T-helper 17 cell (primary cell): ENCODE measurements around the gene PTPRD. TPM values are rescaled to one million over a fixed set of nuclear protein-coding genes. Genes with fewer than 3 reads are reported as not detected.

ENCODE experiments used
- ATAC-seq: fragments of 150-1000 bp; cut with Tn5 transposase; 2 replicates; pipeline ENCODE4 v1.10.0; 2021; ENCODE audit warnings: mild to moderate bottlenecking, moderate library complexity
- DNase-seq, 3 donors: peaks; one replicate each; pipeline versions ENCODE4 v3.0.0 to v3.0.0-alpha.2; 2020 to 2021
- H3K9me3 ChIP-seq: one replicate; pipeline ENCODE4 v1.7.0; 2013; ENCODE audit warnings: low read length, mild to moderate bottlenecking; ENCODE audit not compliant: control insufficient read depth, poor library complexity, severe bottlenecking
- H3K27ac Mint-ChIP-seq: one replicate; pipeline ENCODE4 v1.8.0; 2022; ENCODE audit warnings: mild to moderate bottlenecking, moderate library complexity, mixed read lengths
- H3K27me3 Mint-ChIP-seq: one replicate; pipeline ENCODE4 v1.8.0; 2022; ENCODE audit warnings: mixed read lengths
- H3K36me3 Mint-ChIP-seq: one replicate; pipeline ENCODE4 v1.8.0; 2022; ENCODE audit warnings: low read depth, mixed read lengths
- H3K4me1 Mint-ChIP-seq: one replicate; pipeline ENCODE4 v1.8.0; 2022; ENCODE audit warnings: mild to moderate bottlenecking, mixed read lengths
- H3K4me3 Mint-ChIP-seq: one replicate; pipeline ENCODE4 v1.8.0; 2022; ENCODE audit warnings: mild to moderate bottlenecking, moderate library complexity, mixed read lengths
- total RNA-seq, 4 donors: library from RNA in 2 of 4; stranded (reverse) in 2 of 4; gene quantifications; one replicate each; pipeline ENCODE4 v1.2.3 and lab custom pipeline; 2022 to 2026

The PTPRD gene
- total RNA-seq, 2 donors from 2014 or later = not detected

DNA sequence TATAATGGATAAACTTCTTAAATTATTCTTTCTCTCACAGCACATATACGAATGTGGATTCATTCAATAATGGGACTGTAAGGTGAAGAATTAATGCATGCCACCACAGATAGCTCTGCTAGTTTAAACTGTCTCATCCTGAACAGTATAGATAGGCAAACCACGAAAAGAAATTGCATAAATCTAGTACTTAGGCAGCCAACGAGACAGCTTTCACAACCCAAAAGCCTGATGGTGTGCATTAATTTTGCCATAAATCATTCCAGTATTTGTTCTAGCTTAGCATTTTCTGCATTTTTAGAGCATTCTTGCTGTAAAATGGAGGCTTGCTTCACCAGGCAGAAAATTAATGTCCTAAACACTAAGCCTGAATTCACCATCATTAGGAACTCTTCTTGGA, 1979.0 kb downstream of the PTPRD start:
- no peak overlapping the region for H3K27ac Mint-ChIP-seq

DNA sequence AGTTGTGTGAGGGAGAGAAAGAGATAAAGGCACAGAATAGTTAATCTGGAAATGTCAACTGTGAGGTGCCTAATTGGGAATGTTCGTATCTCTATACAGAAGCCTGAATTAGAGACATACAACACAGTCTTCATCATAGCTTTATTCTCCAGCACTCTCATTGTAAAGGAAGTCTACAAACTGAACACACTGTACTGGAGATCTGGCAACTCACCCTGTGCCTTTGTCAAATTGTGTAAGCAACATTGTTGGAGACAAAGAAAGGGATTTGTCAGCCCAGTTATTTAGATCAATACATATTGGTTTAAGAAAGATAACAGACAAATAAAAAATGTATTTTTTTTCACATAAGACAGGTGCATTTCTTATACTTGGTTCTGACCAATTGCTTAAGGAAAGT, 1980.3 kb downstream of the PTPRD start:
- ATAC-seq (no peak), DNase-seq (no peak)
- H3K9me3 ChIP-seq = no peaks in the 10 kb centered on the region
- Mint-ChIP-seq H3K27me3 (peaks cover 21% of the 10 kb centered on the region), H3K27ac (no peak overlapping the region), H3K36me3 (no peaks in the 10 kb centered on the region), H3K4me1 (no peaks in the 10 kb centered on the region), H3K4me3 (no peak overlapping the region)

More for the DNA sequence above, 1979.0 kb downstream of the PTPRD start:
- Mint-ChIP-seq H3K4me1 (no peaks in the 10 kb centered on the region), H3K36me3 (no peaks in the 10 kb centered on the region), H3K27me3 (peaks cover 21% of the 10 kb centered on the region), H3K4me3 (no peak overlapping the region)
- H3K9me3 ChIP-seq = no peaks in the 10 kb centered on the region
- DNase-seq (no peak), ATAC-seq (no peak)

DNA sequence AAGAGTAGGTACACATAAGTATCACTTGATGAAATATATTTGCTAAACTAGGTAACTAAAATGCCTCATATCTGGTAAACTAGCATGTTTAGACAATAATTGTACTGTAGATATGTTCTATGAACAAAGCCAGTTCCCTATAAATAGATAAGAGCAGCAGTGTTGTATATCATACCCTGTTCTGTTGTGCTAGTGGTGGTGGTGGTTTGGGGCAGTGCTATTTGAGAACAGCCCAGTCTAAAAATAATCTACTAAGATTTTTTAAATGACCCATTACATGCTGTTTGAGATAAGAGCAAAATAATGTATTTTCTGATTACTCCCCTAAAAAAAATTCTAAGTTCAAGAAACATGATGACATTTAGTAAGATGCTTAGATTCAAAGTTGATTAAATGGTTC, 1984.0 kb downstream of the PTPRD start:
- ATAC-seq (no peak), DNase-seq (no peak)
- Mint-ChIP-seq H3K4me3 (no peak overlapping the region), H3K36me3 (no peaks in the 10 kb centered on the region), H3K4me1 (no peaks in the 10 kb centered on the region), H3K27me3 (peaks cover 11% of the 10 kb centered on the region), H3K27ac (no peak overlapping the region)
- no peaks in the 10 kb centered on the region for H3K9me3 ChIP-seq

DNA sequence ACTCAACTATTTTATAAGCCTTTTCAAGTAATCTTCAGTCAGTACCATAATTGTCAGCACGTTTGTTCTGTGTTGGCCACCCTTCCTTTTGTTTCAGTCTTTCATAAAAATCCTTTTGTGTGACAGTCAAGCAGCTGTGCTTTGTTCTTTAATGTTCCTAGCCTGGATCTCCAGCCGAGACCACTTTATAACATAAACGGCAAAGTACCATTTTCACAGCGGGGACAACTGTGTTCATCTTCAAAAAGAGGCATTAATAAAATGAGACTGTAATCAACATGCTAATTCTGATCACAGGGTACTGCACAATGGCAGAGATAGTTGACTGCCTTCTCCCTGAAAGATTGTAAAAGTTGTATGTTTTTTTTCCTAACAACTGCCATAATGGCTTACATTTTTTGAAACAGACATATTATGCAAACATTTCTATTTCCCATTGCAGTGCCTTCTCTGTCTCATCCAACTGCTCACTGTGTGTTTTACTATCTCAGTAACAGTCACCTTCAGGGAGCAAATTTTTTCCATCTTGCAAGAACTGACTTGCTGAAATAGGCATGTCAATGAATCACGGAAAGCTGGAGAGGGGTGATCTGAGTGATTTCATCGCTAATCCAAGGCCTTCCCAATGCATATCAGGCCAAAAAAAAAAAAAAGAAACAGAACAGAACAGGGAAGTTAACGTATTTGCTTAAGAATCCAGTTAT, 1984.7 kb downstream of the PTPRD start:
- Mint-ChIP-seq H3K4me1 (no peaks in the 10 kb centered on the region), H3K4me3 (no peak overlapping the region), H3K27ac (no peak overlapping the region), H3K27me3 (peaks cover 11% of the 10 kb centered on the region), H3K36me3 (no peaks in the 10 kb centered on the region)
- ATAC-seq = no peak
- no peak for DNase-seq
- no peaks in the 10 kb centered on the region for H3K9me3 ChIP-seq

DNA sequence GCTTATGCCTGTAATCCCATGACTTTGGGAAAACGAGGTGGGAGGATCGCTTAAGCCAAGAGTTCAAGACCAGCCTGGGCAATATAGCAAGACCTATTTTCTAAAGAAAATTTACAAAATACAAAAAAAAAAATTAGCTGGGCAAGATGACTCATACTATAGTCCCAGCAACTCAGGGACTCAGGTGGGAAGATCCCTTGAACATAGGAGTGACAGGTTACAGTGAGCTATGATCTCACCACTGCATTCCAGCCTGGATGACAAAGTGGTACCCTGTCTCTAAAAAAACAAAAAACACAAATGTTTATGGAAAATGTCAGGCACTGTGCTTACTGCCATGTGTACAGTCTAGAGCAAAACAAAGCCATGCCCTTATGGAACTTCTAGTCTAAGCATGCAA, 1989.9 kb downstream of the PTPRD start:
- H3K9me3 ChIP-seq = no peaks in the 10 kb centered on the region
- Mint-ChIP-seq H3K36me3 (no peaks in the 10 kb centered on the region), H3K4me3 (no peak overlapping the region), H3K4me1 (no peaks in the 10 kb centered on the region), H3K27me3 (peaks cover 4% of the 10 kb centered on the region), H3K27ac (no peak overlapping the region)
- DNase-seq = no peak
- ATAC-seq = no peak

DNA sequence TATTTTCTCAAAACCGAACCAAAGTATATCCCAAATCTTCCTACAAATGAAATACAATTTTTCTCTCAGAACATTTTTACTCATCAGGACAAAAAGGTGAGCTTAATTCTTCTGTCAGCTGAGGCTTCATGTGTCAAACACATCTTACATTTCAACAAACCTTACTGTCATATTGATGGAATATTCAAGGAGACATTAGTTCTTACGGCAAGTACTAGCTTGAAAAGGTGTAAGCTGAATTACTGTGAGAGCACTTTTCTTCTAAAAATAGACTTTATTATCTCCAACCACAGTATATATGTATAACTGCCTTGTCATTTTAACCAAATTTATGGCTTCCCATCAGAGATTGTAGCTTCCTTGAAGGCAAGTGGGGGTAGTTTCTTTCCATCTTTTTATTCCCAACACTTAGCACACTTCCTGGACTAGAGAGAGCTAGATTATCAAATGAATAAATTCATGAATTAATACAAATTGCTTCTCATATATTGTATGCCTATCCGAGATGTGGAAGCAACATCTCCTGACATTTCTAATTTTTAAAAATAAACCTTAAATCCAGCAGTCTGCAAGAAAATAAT, 1990.5 kb downstream of the PTPRD start:
- Mint-ChIP-seq H3K4me1 (no peaks in the 10 kb centered on the region), H3K27ac (no peak overlapping the region), H3K27me3 (no peaks in the 10 kb centered on the region), H3K36me3 (no peaks in the 10 kb centered on the region), H3K4me3 (no peak overlapping the region)
- no peaks in the 10 kb centered on the region for H3K9me3 ChIP-seq
- DNase-seq = no peak
- no peak for ATAC-seq

DNA sequence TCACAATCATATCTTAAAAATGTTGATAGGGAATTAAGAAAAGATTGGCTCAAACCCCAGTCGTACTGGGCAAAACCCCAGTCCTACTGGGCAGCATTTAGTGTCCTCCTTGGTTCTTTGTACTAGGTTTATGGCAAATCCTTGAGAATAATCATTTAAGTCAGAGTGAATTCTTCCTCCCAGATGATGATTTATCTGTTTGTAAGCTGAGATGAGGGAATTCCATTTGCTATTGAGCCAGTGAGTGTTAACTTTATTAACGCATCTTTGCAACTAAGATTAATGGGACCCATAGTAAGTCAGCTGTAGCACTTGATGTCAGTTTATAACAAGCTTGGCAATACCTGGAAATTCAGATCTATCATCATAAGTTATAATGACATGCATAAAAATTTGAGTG, 1991.4 kb downstream of the PTPRD start:
- H3K4me1 Mint-ChIP-seq = no peaks in the 10 kb centered on the region
- ATAC-seq = no peak
- H3K9me3 ChIP-seq = no peaks in the 10 kb centered on the region
- H3K4me3 Mint-ChIP-seq = no peak overlapping the region
- no peak overlapping the region for H3K27ac Mint-ChIP-seq
- H3K36me3 Mint-ChIP-seq = no peaks in the 10 kb centered on the region
- H3K27me3 Mint-ChIP-seq = no peaks in the 10 kb centered on the region
- no peak for DNase-seq

DNA sequence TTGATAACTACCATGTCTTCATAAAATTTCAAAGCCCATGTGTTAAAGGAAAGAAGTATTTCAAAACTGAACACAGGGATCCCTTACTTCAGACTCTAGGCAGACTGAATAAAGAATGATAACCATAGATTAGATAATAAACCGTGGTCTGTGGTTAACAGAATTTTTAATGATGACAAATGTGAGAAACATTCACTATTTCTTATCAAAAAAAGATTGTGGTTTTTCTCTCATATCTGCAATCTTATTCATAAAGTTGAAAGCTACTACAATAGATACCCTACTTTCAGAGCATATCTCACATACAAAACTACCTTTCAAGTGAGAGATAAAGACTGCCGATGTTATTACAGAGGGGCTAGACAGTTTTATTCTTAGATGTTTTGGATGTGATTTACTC, 1996.4 kb downstream of the PTPRD start:
- DNase-seq = no peak
- Mint-ChIP-seq H3K4me1 (no peaks in the 10 kb centered on the region), H3K27ac (no peak overlapping the region), H3K27me3 (no peaks in the 10 kb centered on the region), H3K36me3 (no peaks in the 10 kb centered on the region), H3K4me3 (no peak overlapping the region)
- no peak for ATAC-seq
- H3K9me3 ChIP-seq = no peaks in the 10 kb centered on the region

DNA sequence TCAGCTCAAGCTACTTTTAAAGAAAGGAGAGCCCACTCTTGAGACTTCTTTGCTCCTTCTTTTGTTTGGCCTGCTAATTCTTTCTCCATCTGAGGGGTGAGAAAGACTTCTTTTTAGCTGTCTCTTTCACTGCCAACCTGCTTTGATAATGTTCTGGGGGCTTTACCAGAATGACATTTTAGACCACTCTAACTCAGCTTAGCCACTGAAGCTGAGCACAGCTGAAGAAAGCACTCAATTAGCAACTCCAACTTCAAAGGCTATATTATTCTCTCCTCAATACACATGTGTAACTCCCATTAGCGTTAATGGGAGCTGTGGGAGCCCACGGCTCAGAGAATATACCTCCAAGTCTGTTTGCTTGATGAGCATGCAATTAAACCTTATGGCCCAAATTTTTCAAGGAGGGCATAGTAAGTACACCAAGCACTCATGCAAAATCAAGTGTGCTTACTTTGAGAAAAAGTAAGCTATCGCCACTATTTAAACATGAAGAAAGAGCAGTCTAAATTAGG, 1997.8 kb downstream of the PTPRD start:
- no peak overlapping the region for H3K27ac Mint-ChIP-seq
- no peaks in the 10 kb centered on the region for H3K4me1 Mint-ChIP-seq

DNA sequence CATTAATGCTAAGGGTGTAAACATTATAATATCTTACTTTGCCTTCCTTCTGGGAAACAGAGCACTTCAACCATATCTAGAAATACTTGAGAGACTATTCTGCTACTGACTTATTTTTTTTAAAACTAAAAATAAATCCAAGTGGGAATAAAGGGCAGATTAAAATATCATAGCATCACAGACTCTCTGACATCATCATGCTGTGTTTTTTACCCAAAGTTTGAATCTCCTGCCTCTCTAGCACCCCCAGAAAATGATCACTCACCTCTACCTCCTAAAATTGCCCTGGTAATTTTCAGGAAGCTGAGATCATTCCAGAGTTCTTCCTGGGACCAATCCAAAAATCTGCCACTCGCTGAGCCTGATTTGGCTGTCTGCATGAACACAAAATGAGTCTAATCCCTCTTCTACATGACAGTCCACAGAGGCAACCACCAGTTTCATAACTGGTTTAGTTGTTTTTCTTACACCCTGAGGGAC, 1999.4 kb downstream of the PTPRD start:
- H3K4me1 Mint-ChIP-seq = no peaks in the 10 kb centered on the region
- H3K36me3 Mint-ChIP-seq = no peaks in the 10 kb centered on the region
- ATAC-seq (no peak), DNase-seq (no peak)
- no peaks in the 10 kb centered on the region for H3K9me3 ChIP-seq
- no peak overlapping the region for H3K4me3 Mint-ChIP-seq
- H3K27me3 Mint-ChIP-seq = no peaks in the 10 kb centered on the region
- H3K27ac Mint-ChIP-seq = no peak overlapping the region

More for the DNA sequence above, 1997.8 kb downstream of the PTPRD start:
- H3K27me3 Mint-ChIP-seq = no peaks in the 10 kb centered on the region
- no peaks in the 10 kb centered on the region for H3K9me3 ChIP-seq
- H3K36me3 Mint-ChIP-seq = no peaks in the 10 kb centered on the region
- ATAC-seq (no peak), DNase-seq (no peak)
- H3K4me3 Mint-ChIP-seq = no peak overlapping the region

DNA sequence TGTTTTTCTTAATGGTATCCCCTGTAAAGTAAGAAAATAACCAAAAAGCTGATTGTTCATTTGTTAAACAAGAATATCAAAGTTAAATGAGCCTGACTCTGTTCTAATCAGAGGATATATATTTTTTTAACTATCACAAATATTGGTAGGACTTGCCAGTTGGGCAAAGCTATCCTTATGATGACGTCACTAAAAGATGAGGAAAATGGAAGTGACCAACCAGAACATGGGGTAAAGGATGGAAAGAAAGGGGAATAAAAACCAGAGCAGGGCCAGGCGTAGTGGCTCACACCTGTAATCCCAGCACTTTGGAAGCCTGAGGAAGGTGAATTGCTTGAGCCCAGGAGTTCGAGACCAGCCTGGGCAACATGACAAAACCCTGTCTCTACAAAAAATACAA, 2001.6 kb downstream of the PTPRD start:
- Mint-ChIP-seq H3K36me3 (no peaks in the 10 kb centered on the region), H3K4me3 (no peak overlapping the region), H3K27ac (no peak overlapping the region), H3K4me1 (no peaks in the 10 kb centered on the region), H3K27me3 (no peaks in the 10 kb centered on the region)
- ATAC-seq (no peak), DNase-seq (no peak)
- no peaks in the 10 kb centered on the region for H3K9me3 ChIP-seq

DNA sequence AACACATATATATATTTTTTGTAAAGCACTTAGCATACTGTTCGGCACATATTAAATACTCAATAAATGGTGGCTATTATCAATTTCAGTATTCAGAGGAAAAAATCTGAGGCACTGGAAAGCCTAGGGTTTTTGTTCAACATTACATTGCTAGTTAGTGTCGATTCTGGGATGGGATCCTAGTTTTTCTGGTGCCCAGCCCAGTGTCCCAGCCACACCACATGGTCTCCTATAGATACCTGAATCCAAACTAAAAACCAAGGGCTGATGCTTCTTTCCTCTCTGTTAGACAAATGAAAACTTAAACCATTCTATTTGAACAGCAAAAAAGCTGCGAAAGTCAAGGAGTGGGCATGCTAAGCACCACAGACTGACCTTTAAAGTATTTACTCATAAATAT, 2002.5 kb downstream of the PTPRD start:
- no peak for DNase-seq
- Mint-ChIP-seq H3K27ac (no peak overlapping the region), H3K4me3 (no peak overlapping the region), H3K4me1 (no peaks in the 10 kb centered on the region), H3K27me3 (no peaks in the 10 kb centered on the region), H3K36me3 (no peaks in the 10 kb centered on the region)
- H3K9me3 ChIP-seq = no peaks in the 10 kb centered on the region
- no peak for ATAC-seq

DNA sequence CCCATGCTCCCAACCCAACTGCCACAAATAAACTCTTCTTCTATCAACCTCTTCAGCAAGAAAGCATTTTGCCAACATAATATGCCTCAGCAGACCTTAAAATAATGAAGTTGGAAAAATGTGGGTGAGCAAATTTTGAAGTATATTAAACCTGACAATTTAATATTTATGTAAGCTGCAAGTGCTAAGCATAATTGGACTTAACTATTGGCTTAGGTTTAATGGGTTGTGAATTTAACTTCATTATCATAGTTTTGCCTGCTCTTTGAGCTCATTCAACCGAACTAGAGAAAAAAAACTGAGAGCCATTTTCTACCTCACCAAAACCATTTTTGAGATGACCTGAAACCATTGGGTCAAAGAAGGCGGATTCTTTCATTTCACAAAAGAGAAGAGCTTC, 2007.7 kb downstream of the PTPRD start:
- H3K27ac Mint-ChIP-seq = no peak overlapping the region
- no peaks in the 10 kb centered on the region for H3K4me1 Mint-ChIP-seq

DNA sequence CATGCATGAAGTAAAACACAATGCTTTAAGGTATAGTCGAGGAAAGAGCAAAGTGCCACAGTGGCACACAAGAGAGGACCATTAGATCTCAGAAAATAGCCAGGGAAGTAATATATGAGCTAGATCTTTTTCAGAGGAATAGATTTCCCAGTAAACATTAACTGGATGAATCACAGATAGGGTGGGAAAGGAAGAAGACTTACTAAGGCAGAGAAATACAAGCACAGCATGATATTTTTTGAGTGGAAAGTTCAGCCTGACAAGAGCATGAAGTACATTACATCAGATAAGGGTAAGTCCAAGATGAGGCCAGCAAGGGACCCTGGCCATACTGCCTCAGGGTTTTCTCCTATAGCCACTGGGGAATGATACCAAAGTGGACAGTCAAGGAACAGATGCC, 2008.6 kb downstream of the PTPRD start:
- Mint-ChIP-seq H3K27ac (no peak overlapping the region), H3K4me1 (no peaks in the 10 kb centered on the region), H3K4me3 (no peak overlapping the region), H3K27me3 (peaks cover 7% of the 10 kb centered on the region), H3K36me3 (no peaks in the 10 kb centered on the region)
- ATAC-seq (no peak), DNase-seq (no peak)
- no peaks in the 10 kb centered on the region for H3K9me3 ChIP-seq

More for the DNA sequence above, 2007.7 kb downstream of the PTPRD start:
- DNase-seq = no peak
- Mint-ChIP-seq H3K4me3 (no peak overlapping the region), H3K27me3 (peaks cover 7% of the 10 kb centered on the region), H3K36me3 (no peaks in the 10 kb centered on the region)
- no peaks in the 10 kb centered on the region for H3K9me3 ChIP-seq
- no peak for ATAC-seq
